Liver (tissue), 3 donors: ENCODE results near the gene SKAP1.

Experiments
- ATF3 ChIP-seq: IDR thresholded peaks from 2 replicates; pipeline ENCODE4 v1.6.1; 2016; ENCODE audit warnings: antibody characterized with exemption
- JUND ChIP-seq, 2 donors: IDR thresholded peaks; 2 replicates each; pipeline ENCODE4 v1.6.1; 2016; ENCODE audit warnings: antibody characterized with exemption in 2 of 2
- RAD21 ChIP-seq, 2 donors: IDR thresholded peaks; 2 replicates each; pipeline ENCODE4 v1.6.1; 2016; ENCODE audit warnings: antibody characterized with exemption in 2 of 2, mild to moderate bottlenecking in 2 of 2
- REST ChIP-seq: IDR thresholded peaks from 2 replicates; pipeline ENCODE4 v1.6.1; 2016; ENCODE audit warnings: antibody characterized with exemption, mild to moderate bottlenecking
- TAF1 ChIP-seq: conservative IDR thresholded peaks from 2 replicates; pipeline ENCODE4 v1.6.1; 2016; ENCODE audit warnings: antibody characterized with exemption, mild to moderate bottlenecking
- TF ChIP-seq, protein P1 (sequence below): IDR thresholded peaks from 2 replicates; pipeline ENCODE4 v1.6.1; 2016; ENCODE audit warnings: antibody characterized with exemption
- TF ChIP-seq, protein P2 (sequence below): fragments of 150-350 bp; IDR thresholded peaks from 2 replicates; pipeline ENCODE4 v1.5.1; 2017; ENCODE audit warnings: improper control_type of control experiment, low read depth, low read length; ENCODE audit not compliant: missing input control
- donor health status: healthy.
- donor health status: healthy.

- TF ChIP-seq, protein P1, sequence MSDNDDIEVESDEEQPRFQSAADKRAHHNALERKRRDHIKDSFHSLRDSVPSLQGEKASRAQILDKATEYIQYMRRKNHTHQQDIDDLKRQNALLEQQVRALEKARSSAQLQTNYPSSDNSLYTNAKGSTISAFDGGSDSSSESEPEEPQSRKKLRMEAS: no peak
- TF ChIP-seq ATF3 (no peak), REST (no peak), TAF1 (no peak), RAD21 (IDR thresholded peaks at IDR 0.05) (no peak), JUND (IDR thresholded peaks at IDR 0.05) (no peak)
- TF ChIP-seq, protein P2, sequence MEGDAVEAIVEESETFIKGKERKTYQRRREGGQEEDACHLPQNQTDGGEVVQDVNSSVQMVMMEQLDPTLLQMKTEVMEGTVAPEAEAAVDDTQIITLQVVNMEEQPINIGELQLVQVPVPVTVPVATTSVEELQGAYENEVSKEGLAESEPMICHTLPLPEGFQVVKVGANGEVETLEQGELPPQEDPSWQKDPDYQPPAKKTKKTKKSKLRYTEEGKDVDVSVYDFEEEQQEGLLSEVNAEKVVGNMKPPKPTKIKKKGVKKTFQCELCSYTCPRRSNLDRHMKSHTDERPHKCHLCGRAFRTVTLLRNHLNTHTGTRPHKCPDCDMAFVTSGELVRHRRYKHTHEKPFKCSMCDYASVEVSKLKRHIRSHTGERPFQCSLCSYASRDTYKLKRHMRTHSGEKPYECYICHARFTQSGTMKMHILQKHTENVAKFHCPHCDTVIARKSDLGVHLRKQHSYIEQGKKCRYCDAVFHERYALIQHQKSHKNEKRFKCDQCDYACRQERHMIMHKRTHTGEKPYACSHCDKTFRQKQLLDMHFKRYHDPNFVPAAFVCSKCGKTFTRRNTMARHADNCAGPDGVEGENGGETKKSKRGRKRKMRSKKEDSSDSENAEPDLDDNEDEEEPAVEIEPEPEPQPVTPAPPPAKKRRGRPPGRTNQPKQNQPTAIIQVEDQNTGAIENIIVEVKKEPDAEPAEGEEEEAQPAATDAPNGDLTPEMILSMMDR: no peak
These were observed 327.8 kb downstream of the SKAP1 start for GRCh38 chr17:48102043-48102750.
